Hematopoietic multipotent progenitor cell treated with erythropoietin and hydrocortisone succinate and interleukin-3 and kit ligand, for 17 days (in vitro differentiated cells): ENCODE results near the gene HAAO.
"Not testable (repeated sequence)": the region's sequence is repeated elsewhere in the genome, so short reads cannot be mapped to it uniquely, and the experiment has no call there.

Experiments used
- DNase-seq: peaks from one replicate; pipeline ENCODE4 v3.0.0-alpha.2; 2015; ENCODE audit warnings: low spot score

HAAO gene

GRCh38 chr2:42747422-42747821, 45.0 kb downstream of the HAAO start:
- no peak for DNase-seq

GRCh38 chr2:42744545-42745082, 47.8 kb downstream of the HAAO start:
- no peak for DNase-seq

GRCh38 chr2:42743659-42743990, 48.8 kb downstream of the HAAO start:
- DNase-seq, result no peak

GRCh38 chr2:42742740-42743658, 49.4 kb downstream of the HAAO start:
- no peak for DNase-seq

- DNase-seq, result no peak
These were observed 51.2 kb downstream of the HAAO start for GRCh38 chr2:42741140-42741539.

- DNase-seq, result no peak
These were observed 55.6 kb downstream of the HAAO start for GRCh38 chr2:42736598-42737322.

- no peak for DNase-seq
These were observed 58.5 kb downstream of the HAAO start for GRCh38 chr2:42733852-42734251.

GRCh38 chr2:42731316-42731715, 61.1 kb downstream of the HAAO start:
- not testable (repeated sequence) for DNase-seq

- DNase-seq, result no peak
These were observed 65.7 kb downstream of the HAAO start for GRCh38 chr2:42726680-42727079.

- no peak for DNase-seq
These were observed 66.7 kb downstream of the HAAO start for GRCh38 chr2:42725657-42726056.

GRCh38 chr2:42724886-42725285, 67.5 kb downstream of the HAAO start:
- no peak for DNase-seq

GRCh38 chr2:42723465-42723864, 68.9 kb downstream of the HAAO start:
- no peak for DNase-seq

GRCh38 chr2:42722320-42723190, 69.8 kb downstream of the HAAO start:
- no peak for DNase-seq

- no peak for DNase-seq
These were observed 70.5 kb downstream of the HAAO start for GRCh38 chr2:42721898-42722297.
